GM06990 (cell line): ENCODE results near the gene MCUR1.
"Not testable (repeated sequence)": the region's sequence is repeated elsewhere in the genome, so short reads cannot be mapped to it uniquely, and the experiment has no call there.

Experiments
- DNase-seq: peaks from one replicate; pipeline ENCODE4 v3.0.0-alpha.2; 2011; ENCODE audit not compliant: insufficient read length; ENCODE audit errors: extremely low read depth
- H3K27me3 ChIP-seq: replicated peaks from 2 replicates; pipeline ENCODE4 v1.6.0; 2011; ENCODE audit warnings: low read length; ENCODE audit not compliant: control insufficient read depth, insufficient read depth
- H3K36me3 ChIP-seq: 2 replicates; pipeline ENCODE4 v1.5.1; 2011; ENCODE audit warnings: low read length; ENCODE audit not compliant: control insufficient read depth, insufficient read depth
- H3K4me3 ChIP-seq: replicated peaks from 2 replicates; pipeline ENCODE4 v1.5.1; 2011; ENCODE audit warnings: low read depth, mild to moderate bottlenecking, control low read depth, low read length
- TF ChIP-seq, protein P1 (sequence below): IDR thresholded peaks from 2 replicates; pipeline ENCODE4 v1.5.1; 2011; ENCODE audit warnings: low read length, control low read depth, mild to moderate bottlenecking, inconsistent platforms; ENCODE audit not compliant: insufficient read depth, poor library complexity, severe bottlenecking

The MCUR1 gene

DNA sequence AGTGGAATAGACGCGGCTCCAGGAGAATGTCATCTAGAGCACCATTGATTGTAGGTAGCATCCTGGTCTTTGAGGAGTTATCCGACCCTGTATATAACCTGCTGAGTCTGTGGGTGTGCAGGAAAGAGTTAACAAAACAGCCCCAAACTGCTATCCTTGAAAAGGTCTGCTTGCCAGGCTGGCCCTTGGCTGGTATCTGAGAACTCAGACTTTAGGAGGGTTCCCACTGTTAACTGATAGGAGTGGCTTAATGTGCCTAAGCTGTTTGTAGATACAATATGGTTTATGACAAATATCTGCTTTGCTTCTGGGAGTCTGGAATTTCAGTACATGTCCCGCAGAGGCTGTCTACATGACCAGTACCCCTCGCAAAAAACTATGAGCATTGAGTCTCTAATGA, 27.6 kb upstream of the MCUR1 start:
- TF ChIP-seq, protein P1, sequence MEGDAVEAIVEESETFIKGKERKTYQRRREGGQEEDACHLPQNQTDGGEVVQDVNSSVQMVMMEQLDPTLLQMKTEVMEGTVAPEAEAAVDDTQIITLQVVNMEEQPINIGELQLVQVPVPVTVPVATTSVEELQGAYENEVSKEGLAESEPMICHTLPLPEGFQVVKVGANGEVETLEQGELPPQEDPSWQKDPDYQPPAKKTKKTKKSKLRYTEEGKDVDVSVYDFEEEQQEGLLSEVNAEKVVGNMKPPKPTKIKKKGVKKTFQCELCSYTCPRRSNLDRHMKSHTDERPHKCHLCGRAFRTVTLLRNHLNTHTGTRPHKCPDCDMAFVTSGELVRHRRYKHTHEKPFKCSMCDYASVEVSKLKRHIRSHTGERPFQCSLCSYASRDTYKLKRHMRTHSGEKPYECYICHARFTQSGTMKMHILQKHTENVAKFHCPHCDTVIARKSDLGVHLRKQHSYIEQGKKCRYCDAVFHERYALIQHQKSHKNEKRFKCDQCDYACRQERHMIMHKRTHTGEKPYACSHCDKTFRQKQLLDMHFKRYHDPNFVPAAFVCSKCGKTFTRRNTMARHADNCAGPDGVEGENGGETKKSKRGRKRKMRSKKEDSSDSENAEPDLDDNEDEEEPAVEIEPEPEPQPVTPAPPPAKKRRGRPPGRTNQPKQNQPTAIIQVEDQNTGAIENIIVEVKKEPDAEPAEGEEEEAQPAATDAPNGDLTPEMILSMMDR, result no peak
- H3K4me3 ChIP-seq, result no peak overlapping the region
- DNase-seq, result no peak
- no peaks in the 10 kb centered on the region for H3K36me3 ChIP-seq
- H3K27me3 ChIP-seq, result no peaks in the 10 kb centered on the region

DNA sequence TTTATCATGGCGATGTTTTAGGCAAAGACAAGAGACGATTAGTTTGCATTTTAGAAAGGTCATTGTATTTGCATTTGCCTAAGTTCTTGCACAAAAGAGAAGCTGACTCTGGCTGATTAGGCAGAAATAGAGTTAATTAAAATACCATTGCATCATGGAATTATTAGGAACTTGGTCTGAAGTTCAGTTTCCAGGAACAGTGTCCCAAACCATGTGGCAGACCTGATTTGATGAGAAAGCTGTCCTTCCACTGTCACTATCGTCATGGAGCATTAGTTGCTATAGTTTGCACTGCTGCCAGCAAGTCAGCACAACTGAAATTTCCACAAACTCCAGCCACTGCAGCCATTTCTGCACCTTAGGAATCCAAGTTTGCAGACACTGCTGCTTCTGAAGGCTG, 24.3 kb upstream of the MCUR1 start:
- TF ChIP-seq, protein P1, result no peak
- Histone ChIP-seq H3K36me3 (no peaks in the 10 kb centered on the region), H3K4me3 (no peak overlapping the region), H3K27me3 (no peaks in the 10 kb centered on the region)
- no peak for DNase-seq

DNA sequence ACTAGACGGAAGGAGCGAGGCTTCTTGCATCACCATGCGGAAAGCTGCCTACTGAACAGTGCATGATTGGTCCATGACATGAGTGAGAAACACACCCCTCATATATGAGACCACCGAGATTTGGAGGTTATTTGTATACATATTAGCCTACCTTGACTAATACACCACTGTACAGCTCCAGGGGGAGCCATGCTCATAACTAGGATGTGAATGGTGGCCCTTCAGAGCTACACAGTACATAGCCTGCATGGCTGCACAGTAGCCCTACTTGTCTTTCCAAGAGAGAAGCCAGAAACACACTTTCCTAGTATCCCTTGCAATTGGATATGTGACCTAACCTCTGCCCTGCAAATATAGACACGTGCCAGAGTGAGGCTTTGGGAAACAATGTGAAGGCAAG, 21.8 kb upstream of the MCUR1 start:
- TF ChIP-seq, protein P1, result no peak

DNA sequence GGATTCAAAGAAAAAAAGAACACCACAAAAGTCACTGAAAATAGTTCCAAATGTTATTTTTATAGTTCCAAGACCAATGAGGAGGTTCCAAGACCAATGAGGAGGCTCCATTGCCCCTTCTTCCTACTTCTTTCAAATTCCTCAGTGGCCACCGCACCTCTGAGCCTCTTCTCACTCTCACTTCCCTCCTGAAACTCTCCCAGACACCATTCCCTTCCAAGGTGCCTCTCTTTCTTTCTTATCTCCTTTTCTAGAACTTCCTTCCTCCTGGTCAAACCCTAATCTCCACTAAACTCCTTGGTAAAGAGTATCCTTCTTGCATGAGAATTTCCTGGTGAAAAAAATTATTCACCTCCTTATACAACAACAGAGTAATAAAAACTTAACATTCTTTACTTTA, 20.4 kb upstream of the MCUR1 start:
- DNase-seq, result no peak
- no peaks in the 10 kb centered on the region for H3K27me3 ChIP-seq
- TF ChIP-seq, protein P1, result no peak
- H3K36me3 ChIP-seq, result no peaks in the 10 kb centered on the region
- H3K4me3 ChIP-seq, result no peak overlapping the region

More for the DNA sequence above, 21.8 kb upstream of the MCUR1 start:
- Histone ChIP-seq H3K36me3 (no peaks in the 10 kb centered on the region), H3K4me3 (no peak overlapping the region), H3K27me3 (no peaks in the 10 kb centered on the region)
- DNase-seq, result no peak

DNA sequence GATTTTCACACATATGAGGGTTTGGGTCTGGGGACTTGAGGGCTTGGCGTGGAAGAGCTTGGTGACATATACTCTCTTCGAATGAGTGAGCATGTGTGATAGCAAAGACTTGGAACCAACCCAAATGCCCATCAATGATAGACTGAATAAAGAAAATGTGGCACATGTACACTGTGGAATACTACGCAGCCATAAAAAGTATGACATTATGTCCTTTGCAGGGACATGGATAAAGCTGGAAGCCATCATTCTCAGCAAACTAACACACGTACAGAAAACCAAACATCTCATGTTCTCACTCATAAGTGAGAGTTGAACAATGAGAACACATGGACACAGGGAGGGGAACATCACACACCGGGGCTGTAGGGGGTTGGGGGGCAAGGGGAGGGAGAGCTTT, 19.7 kb upstream of the MCUR1 start:
- DNase-seq, H3K27me3 ChIP-seq, H3K4me3 ChIP-seq, H3K36me3 ChIP-seq: not testable (repeated sequence)

DNA sequence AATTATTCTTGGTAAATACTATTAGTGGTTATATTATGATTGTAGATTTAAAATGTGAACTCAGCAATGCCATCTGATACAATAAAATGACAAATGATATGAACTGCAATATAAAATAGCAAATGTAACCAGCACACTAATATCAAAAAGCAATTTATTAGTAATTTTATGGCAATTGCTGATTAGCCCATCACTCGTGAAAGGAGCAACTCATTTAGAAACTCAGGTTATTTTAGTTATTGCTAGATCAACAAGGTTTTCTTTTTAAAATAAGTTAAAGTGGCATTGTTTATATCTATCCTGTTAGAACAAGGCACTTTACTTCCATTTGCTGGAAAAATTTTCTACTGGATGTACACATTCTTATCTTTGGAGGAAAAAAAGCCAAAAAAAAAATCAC, 18.4 kb upstream of the MCUR1 start:
- H3K4me3 ChIP-seq, result no peak overlapping the region
- no peaks in the 10 kb centered on the region for H3K27me3 ChIP-seq
- TF ChIP-seq, protein P1, result no peak
- no peaks in the 10 kb centered on the region for H3K36me3 ChIP-seq
- DNase-seq, result no peak
